ENCODE measurements around the gene BCKDK. TPM values are rescaled to one million over a fixed set of nuclear protein-coding genes. Genes with fewer than 3 reads are reported as not detected.

Gene BCKDK
- total and polyA plus RNA-seq, 2 of the 8 experiments (the other 6 are each of a cell fraction or from before 2014, with no cell fraction given): 49.6 to 77.1 TPM

DNA sequence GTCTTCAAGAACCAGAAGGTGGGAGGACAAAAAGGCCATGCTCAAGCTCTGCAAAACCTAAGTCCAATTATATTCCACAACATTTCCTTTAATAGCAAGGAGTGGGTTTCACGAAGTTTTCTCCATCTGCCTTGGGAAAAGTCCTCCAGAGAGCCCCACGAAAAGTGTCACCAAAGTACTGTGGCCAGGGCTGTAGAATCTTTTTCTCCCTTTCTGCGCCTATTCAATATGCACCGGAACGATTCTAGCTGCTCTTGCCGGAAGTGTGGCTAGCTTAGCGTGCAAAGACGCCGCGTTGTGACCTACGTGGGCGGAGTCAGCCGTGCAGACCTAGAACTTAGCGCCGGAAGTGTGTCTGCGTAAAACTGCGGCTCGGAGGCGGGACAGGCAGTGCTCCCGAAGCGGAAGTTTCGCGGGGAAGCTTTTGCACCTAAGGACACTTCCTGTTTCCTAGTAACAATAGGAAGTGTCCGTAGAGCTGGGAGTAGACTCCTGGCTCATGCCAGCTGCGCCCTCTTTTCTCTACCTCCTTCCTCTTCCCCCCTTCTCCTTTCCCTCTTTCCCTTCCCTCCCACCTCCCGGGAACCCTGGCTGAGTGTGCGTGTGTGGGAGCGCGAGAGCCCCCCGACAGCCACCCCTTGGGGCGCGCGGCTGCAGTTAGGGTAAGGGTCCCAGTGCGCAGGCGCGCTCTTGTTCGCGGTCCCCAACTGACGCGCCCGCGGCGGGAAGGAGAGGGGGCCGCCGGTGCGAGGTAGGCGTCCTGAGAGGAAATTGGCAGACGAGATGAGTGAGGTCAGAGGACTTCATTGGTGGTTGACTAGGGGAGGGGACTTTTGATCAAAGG lies 34.0 kb upstream of the BCKDK start, which contains the start of the genes ZNF646 and ZNF668:
Gene ZNF646 (plus strand): TSS at position 453 of the 844 bp plus-strand sequence. CDS start 1,903 bp downstream, outside the sequence.
Gene ZNF668 (minus strand): TSS at position 271 of the 844 bp plus-strand sequence. CDS start 9,781 bp downstream, outside the sequence.
- peak within 1 kb of the TSS; percentile 82 for H3K27ac ChIP-seq (ENCODE audit: low read depth, low read length)
- WGBS, 2 experiments (ENCODE audit: extremely low coverage in 1 of 2, insufficient coverage in 1 of 2, insufficient read length in 1 of 2, insufficient replicate concordance in 2 of 2, low coverage in 1 of 2, low lambda C conversion rate in 2 of 2, missing lambda C conversion rate in 1 of 2): 1% methylated on average over 48 of the region's 48 CpGs; no CpG with 5 or more reads in 1 of the 2 experiments
- POLR2A ChIA-PET (ENCODE audit: partially characterized antibody): interaction anchor here (0.6 to 4.9 kb wide), 34 partner anchors 10 to 639 kb away, joined by 3 to 34 read pairs (median 4); partner anchors contain the start of genes FUS, HSD3B7, KAT8 and PHKG2
- TF ChIP-seq SIRT6 (IDR thresholded peaks at IDR 0.05; ENCODE audit: low read length): no peak
- TF ChIP-seq POLR2AphosphoS5 (IDR thresholded peaks at IDR 0.05; ENCODE audit: low read depth, low read length): peak; percentile 53
- no peak for TF ChIP-seq BRCA1 (IDR thresholded peaks at IDR 0.05; ENCODE audit: low read depth, low read length)
- peak; percentile 81 for TF ChIP-seq TBP (IDR thresholded peaks at IDR 0.05; ENCODE audit: low read depth, low read length)
- TF ChIP-seq TAF7 (optimal IDR thresholded peaks at IDR 0.05; ENCODE audit: borderline replicate concordance, low read depth, low read length): peak; percentile 61
- TF ChIP-seq SIX5 (IDR thresholded peaks at IDR 0.05; ENCODE audit: low read depth, low read length): peak; percentile 20; the same call in 1 of the 2 replicates
- TF ChIP-seq SRF (IDR thresholded peaks at IDR 0.05; ENCODE audit: low read depth, low read length): 0 out of 2 replicates have a peak, but pooled peaks have one; percentile 8
- no peak for TF ChIP-seq BACH1 (IDR thresholded peaks at IDR 0.05; ENCODE audit: low read length)
- peak; percentile 84 for TF ChIP-seq SAP30 (IDR thresholded peaks at IDR 0.05; ENCODE audit: insufficient read depth, insufficient replicate concordance, low read length)
- no peak for TF ChIP-seq KDM1A (IDR thresholded peaks at IDR 0.05; ENCODE audit: borderline replicate concordance, low read length)
- peak; percentile 76; the same call in 1 of the 2 replicates for TF ChIP-seq TAF1 (IDR thresholded peaks at IDR 0.05; ENCODE audit: low read depth, low read length)

More for the DNA sequence above, 34.0 kb upstream of the BCKDK start, which contains the start of the genes ZNF646 and ZNF668:
- peak; percentile 89 to 97 for DNase-seq (ENCODE audit: low read depth in 1 of 2, low spot score in 2 of 2)
- Histone ChIP-seq H2AK5ac (ENCODE audit: low read depth, low read length) (peak within 1 kb of the TSS; percentile 47), H3K9ac (replicated peaks in 1 of 4; ENCODE audit: extremely low read depth in 1 of 4, low read depth in 3 of 4, low read length in 3 of 4) (peak within 1 kb of the TSS; percentile 86 to 94 (median 90)), H4K91ac (replicated peaks; ENCODE audit: insufficient read length, low read length) (peak within 1 kb of the TSS; percentile 96), H3K23me2 (ENCODE audit: low read depth, low read length) (peaks cover 7% of the 10 kb centered on the region; the same call in 1 of the 2 replicates), H2BK120ac (replicated peaks; ENCODE audit: low read depth, low read length) (no peak within 1 kb of the TSS), H3K4ac (replicated peaks; ENCODE audit: insufficient read length, low read depth, low read length) (peak within 1 kb of the TSS; percentile 97), H2BK15ac (ENCODE audit: low read length) (no peak within 1 kb of the TSS), H3K56ac (replicated peaks; ENCODE audit: insufficient read length, low read depth, low read length) (peak within 1 kb of the TSS; percentile 91), H2BK5ac (ENCODE audit: low read depth, low read length) (peak within 1 kb of the TSS; percentile 90), H3K27me3 (replicated peaks in 1 of 4; ENCODE audit: control insufficient read depth in 3 of 4, extremely low read depth in 1 of 4, insufficient read depth in 3 of 4, low read length in 3 of 4) (no peaks in the 10 kb centered on the region), H4K8ac (ENCODE audit: extremely low read depth, insufficient read depth, low read length) (peak within 1 kb of the TSS; percentile 99), H3K23ac (ENCODE audit: insufficient read length) (no peak within 1 kb of the TSS), H3K4me3 (ENCODE audit: extremely low read depth in 1 of 4, insufficient read depth in 2 of 4, low read depth in 3 of 4, low read length in 4 of 4) (peak within 1 kb of the TSS; percentile 89 to 98 (median 90)), H3K9me3 (ENCODE audit: insufficient read depth in 2 of 2, low read depth in 1 of 2, low read length in 1 of 2) (no peaks in the 10 kb centered on the region), H3K4me2 (ENCODE audit: insufficient read depth in 1 of 2, low read depth in 2 of 2, low read length in 2 of 2) (peak within 1 kb of the TSS; percentile 88 to 96), H3K4me1 (replicated peaks in 1 of 4; ENCODE audit: control insufficient read depth in 3 of 4, insufficient read depth in 4 of 4, low read length in 3 of 4) (peaks cover 0 to 1% (median 0%) of the 10 kb centered on the region in 4 experiments; a peak in 2 of 7 replicates), H3K14ac (ENCODE audit: insufficient read length) (peak within 1 kb of the TSS; percentile 63), H2AFZ (ENCODE audit: low read length) (peak within 1 kb of the TSS; percentile 72; the same call in 1 of the 2 replicates), H3K18ac (ENCODE audit: extremely low read depth, low read length) (peak within 1 kb of the TSS; percentile 99), H4K20me1 (replicated peaks in 1 of 2; ENCODE audit: control insufficient read depth in 1 of 2, insufficient read depth in 2 of 2, low read length in 2 of 2) (peaks cover 2 to 24% of the 10 kb centered on the region in 2 experiments), H3K79me1 (ENCODE audit: low read depth, low read length) (peaks cover 4% of the 10 kb centered on the region; the same call in 1 of the 2 replicates), H2BK20ac (ENCODE audit: low read length) (no peak within 1 kb of the TSS), H4K5ac (ENCODE audit: insufficient read length, low read depth, low read length) (peak within 1 kb of the TSS; percentile 97), H2BK12ac (ENCODE audit: low read depth, low read length) (no peak within 1 kb of the TSS), H3K36me3 (ENCODE audit: control insufficient read depth in 2 of 4, insufficient read depth in 4 of 4, low read length in 3 of 4) (peaks cover 5 to 30% (median 23%) of the 10 kb centered on the region in 4 experiments; a peak in 7 of 8 replicates), H3K79me2 (ENCODE audit: control insufficient read depth in 1 of 2, insufficient read depth in 2 of 2, low read length in 2 of 2) (peaks cover 13 to 61% of the 10 kb centered on the region in 2 experiments)
- FAIRE-seq: peak; percentile 70
- CTCF ChIA-PET (ENCODE audit: partially characterized antibody): interaction anchor here (0.6 to 2.6 kb wide), 9 partner anchors 20 to 89 kb away, joined by 3 to 17 read pairs (median 5); partner anchors contain the start of genes HSD3B7, PRSS8 and VKORC1
